HEK293 (cell line): Measurements from ENCODE around the gene MYOG.

Experiments used
- GLI2 ChIP-seq: fragments of 450-650 bp; formaldehyde crosslinking; IDR thresholded peaks from 2 replicates; pipeline ENCODE4; 2017; ENCODE audit warnings: missing biosample characterization, missing genetic modification characterization, low read depth, borderline replicate concordance
- GLIS2 ChIP-seq: fragments of 450-650 bp; formaldehyde crosslinking; IDR thresholded peaks from 2 replicates; pipeline ENCODE4 v1.5.1; 2016; ENCODE audit warnings: missing biosample characterization, missing genetic modification characterization
- KLF1 ChIP-seq: fragments of 450-650 bp; formaldehyde crosslinking; IDR thresholded peaks from 2 replicates; pipeline ENCODE4 v1.5.1; 2016; ENCODE audit warnings: missing biosample characterization, missing genetic modification characterization
- MEIS1 ChIP-seq: sonication (generic); formaldehyde crosslinking; IDR thresholded peaks from 2 replicates; pipeline ENCODE4 v1.8.1; 2022; ENCODE audit warnings: missing genetic modification reagents, mild to moderate bottlenecking, borderline replicate concordance
- OVOL3 ChIP-seq: fragments of 450-650 bp; formaldehyde crosslinking; IDR thresholded peaks from 2 replicates; pipeline ENCODE4 v1.5.1; 2016; ENCODE audit warnings: missing biosample characterization, missing genetic modification characterization
- ZBTB21 ChIP-seq: fragments of 450-650 bp; formaldehyde crosslinking; IDR thresholded peaks from 2 replicates; pipeline ENCODE4 v1.5.1; 2017; ENCODE audit warnings: missing biosample characterization, missing genetic modification characterization
- ZNF184 ChIP-seq: fragments of 450-650 bp; IDR thresholded peaks from 2 replicates; pipeline ENCODE4 v1.5.1; 2018; ENCODE audit warnings: missing biosample characterization, mild to moderate bottlenecking, missing genetic modification characterization
- ZNF221 ChIP-seq: fragments of 450-650 bp; formaldehyde crosslinking; IDR thresholded peaks from 2 replicates; pipeline ENCODE4 v1.5.1; 2017; ENCODE audit warnings: missing biosample characterization, missing genetic modification characterization, borderline replicate concordance
- ZNF24 ChIP-seq: fragments of 450-650 bp; formaldehyde crosslinking; IDR thresholded peaks from 2 replicates; pipeline ENCODE4 v1.5.1; 2016; ENCODE audit warnings: missing biosample characterization, missing genetic modification characterization
- ZNF274 ChIP-seq, 2 experiments: fragments of 200-500 bp in 1 of 2; fragments of 450-650 bp in 1 of 2; sonication (Bioruptor generic) in 1 of 2; formaldehyde crosslinking in 1 of 2; IDR thresholded peaks; 2 replicates each; pipeline versions ENCODE4 v1.5.1 to v1.6.1; 2014 to 2016; ENCODE audit warnings: borderline replicate concordance in 1 of 2, inconsistent platforms in 1 of 2, low read length in 1 of 2, missing biosample characterization in 1 of 2, missing genetic modification characterization in 1 of 2
- TF ChIP-seq, protein P1 (sequence below): fragments of 450-650 bp; formaldehyde crosslinking; IDR thresholded peaks from 2 replicates; pipeline ENCODE4 v1.5.1; 2016; ENCODE audit warnings: missing biosample characterization, missing genetic modification characterization
- TF ChIP-seq, protein P2 (sequence below): fragments of 450-650 bp; formaldehyde crosslinking; IDR thresholded peaks from 2 replicates; pipeline ENCODE4 v1.5.1; 2016; ENCODE audit warnings: missing biosample characterization, missing genetic modification characterization
- TF ChIP-seq, protein P3 (sequence below): fragments of 450-650 bp; formaldehyde crosslinking; optimal IDR thresholded peaks from 2 replicates; pipeline ENCODE3; 2016; ENCODE audit warnings: missing biosample characterization, mild to moderate bottlenecking, missing genetic modification characterization
- TF ChIP-seq, protein P4 (sequence below): fragments of 450-650 bp; formaldehyde crosslinking; IDR thresholded peaks from 2 replicates; pipeline ENCODE4 v1.5.1; 2016; ENCODE audit warnings: missing biosample characterization, missing genetic modification characterization

DNA sequence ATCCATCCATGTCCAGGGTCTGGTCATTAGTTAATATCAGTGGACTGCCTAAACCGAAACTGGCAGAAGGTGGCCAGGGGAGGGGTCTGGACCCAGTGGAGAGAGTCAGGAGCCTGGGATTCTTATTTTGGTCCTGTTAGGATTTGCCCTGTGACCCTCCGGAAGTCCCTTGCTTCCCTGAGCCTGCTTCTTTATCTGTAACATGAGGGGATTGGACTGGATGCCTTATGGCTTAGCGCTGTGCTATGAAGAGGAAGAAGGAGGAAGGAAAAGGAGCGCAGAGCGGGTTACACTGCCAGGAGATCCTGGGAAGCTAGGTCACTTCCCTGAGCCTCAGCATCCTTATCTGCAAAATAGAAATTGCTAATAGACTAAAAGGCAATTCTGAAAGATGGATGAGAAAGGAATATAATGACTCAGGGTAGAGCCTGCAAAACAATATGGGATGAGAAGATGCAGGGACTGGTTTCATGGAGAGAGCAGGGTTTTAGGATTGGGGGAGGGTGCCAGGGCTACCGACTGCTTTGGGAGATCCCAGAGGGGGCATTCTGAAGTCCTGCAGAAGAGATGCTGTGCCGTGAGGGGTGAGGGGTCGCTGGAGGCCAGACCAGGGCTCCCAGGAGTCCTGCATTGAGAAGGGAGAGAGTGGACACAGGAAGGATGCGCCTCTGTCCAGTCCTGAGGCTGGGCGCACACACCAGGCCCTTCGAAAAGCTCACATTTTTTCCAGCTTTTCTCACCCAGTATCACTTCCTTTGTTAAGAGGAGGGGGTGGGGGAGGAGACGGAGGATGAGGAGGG, 41.3 kb upstream of the MYOG start:
- TF ChIP-seq, protein P1, sequence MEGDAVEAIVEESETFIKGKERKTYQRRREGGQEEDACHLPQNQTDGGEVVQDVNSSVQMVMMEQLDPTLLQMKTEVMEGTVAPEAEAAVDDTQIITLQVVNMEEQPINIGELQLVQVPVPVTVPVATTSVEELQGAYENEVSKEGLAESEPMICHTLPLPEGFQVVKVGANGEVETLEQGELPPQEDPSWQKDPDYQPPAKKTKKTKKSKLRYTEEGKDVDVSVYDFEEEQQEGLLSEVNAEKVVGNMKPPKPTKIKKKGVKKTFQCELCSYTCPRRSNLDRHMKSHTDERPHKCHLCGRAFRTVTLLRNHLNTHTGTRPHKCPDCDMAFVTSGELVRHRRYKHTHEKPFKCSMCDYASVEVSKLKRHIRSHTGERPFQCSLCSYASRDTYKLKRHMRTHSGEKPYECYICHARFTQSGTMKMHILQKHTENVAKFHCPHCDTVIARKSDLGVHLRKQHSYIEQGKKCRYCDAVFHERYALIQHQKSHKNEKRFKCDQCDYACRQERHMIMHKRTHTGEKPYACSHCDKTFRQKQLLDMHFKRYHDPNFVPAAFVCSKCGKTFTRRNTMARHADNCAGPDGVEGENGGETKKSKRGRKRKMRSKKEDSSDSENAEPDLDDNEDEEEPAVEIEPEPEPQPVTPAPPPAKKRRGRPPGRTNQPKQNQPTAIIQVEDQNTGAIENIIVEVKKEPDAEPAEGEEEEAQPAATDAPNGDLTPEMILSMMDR: no peak
- TF ChIP-seq ZBTB21 (tag by site-specific recombination) (no peak), KLF1 (no peak), GLIS2 (tag by site-specific recombination) (no peak), MEIS1 (CRISPR knock-in tag) (no peak), GLI2 (tag by site-specific recombination) (no peak), ZNF24 (tag by site-specific recombination) (no peak), ZNF184 (no peak), ZNF274 (IDR thresholded peaks at IDR 0.05; ENCODE audit: low read length) (no peak), ZNF274 (tag by site-specific recombination; IDR thresholded peaks at IDR 0.05; ENCODE audit: borderline replicate concordance) (no peak), ZNF221 (tag by site-specific recombination) (no peak), OVOL3 (tag by site-specific recombination) (no peak)
- TF ChIP-seq, protein P2, sequence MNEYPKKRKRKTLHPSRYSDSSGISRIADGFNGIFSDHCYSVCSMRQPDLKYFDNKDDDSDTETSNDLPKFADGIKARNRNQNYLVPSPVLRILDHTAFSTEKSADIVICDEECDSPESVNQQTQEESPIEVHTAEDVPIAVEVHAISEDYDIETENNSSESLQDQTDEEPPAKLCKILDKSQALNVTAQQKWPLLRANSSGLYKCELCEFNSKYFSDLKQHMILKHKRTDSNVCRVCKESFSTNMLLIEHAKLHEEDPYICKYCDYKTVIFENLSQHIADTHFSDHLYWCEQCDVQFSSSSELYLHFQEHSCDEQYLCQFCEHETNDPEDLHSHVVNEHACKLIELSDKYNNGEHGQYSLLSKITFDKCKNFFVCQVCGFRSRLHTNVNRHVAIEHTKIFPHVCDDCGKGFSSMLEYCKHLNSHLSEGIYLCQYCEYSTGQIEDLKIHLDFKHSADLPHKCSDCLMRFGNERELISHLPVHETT (tag by site-specific recombination): no peak
- TF ChIP-seq, protein P3, sequence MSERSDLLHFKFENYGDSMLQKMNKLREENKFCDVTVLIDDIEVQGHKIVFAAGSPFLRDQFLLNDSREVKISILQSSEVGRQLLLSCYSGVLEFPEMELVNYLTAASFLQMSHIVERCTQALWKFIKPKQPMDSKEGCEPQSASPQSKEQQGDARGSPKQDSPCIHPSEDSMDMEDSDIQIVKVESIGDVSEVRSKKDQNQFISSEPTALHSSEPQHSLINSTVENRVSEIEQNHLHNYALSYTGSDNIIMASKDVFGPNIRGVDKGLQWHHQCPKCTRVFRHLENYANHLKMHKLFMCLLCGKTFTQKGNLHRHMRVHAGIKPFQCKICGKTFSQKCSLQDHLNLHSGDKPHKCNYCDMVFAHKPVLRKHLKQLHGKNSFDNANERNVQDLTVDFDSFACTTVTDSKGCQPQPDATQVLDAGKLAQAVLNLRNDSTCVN (tag by site-specific recombination): no peak
- TF ChIP-seq, protein P4, sequence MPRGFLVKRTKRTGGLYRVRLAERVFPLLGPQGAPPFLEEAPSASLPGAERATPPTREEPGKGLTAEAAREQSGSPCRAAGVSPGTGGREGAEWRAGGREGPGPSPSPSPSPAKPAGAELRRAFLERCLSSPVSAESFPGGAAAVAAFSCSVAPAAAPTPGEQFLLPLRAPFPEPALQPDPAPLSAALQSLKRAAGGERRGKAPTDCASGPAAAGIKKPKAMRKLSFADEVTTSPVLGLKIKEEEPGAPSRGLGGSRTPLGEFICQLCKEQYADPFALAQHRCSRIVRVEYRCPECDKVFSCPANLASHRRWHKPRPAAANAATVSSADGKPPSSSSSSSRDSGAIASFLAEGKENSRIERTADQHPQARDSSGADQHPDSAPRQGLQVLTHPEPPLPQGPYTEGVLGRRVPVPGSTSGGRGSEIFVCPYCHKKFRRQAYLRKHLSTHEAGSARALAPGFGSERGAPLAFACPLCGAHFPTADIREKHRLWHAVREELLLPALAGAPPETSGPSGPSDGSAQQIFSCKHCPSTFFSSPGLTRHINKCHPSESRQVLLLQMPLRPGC (tag by site-specific recombination): no peak
